IMR-90 (cell line): ENCODE results near the gene SERPING1.

Experiments used
- CEBPB ChIP-seq: IDR thresholded peaks from 2 replicates; pipeline ENCODE4 v1.6.1; 2012; ENCODE audit warnings: low read depth, low read length, improper control_type of control experiment
- CHD1 ChIP-seq: IDR thresholded peaks from 2 replicates; pipeline ENCODE4 v1.6.1; 2012; ENCODE audit warnings: low read depth, low read length, improper control_type of control experiment
- CTCF ChIP-seq: conservative IDR thresholded peaks from 2 replicates; pipeline ENCODE4 v1.5.1; 2012; ENCODE audit warnings: mild to moderate bottlenecking, low read depth, low read length, improper control_type of control experiment
- ELK1 ChIP-seq: fragments of 150-350 bp; IDR thresholded peaks from 2 replicates; pipeline ENCODE4 v1.6.1; 2016; ENCODE audit warnings: low read depth, mild to moderate bottlenecking, low read length, moderate library complexity, borderline replicate concordance
- FOS ChIP-seq: fragments of 150-350 bp; IDR thresholded peaks from 2 replicates; pipeline ENCODE4 v1.6.1; 2016; ENCODE audit warnings: low read depth, low read length
- MAFK ChIP-seq: IDR thresholded peaks from 2 replicates; pipeline ENCODE4 v1.6.1; 2012; ENCODE audit warnings: low read depth, low read length, improper control_type of control experiment
- MXI1 ChIP-seq: IDR thresholded peaks from 2 replicates; pipeline ENCODE4 v1.6.1; 2012; ENCODE audit warnings: low read depth, mild to moderate bottlenecking, low read length, moderate library complexity, borderline replicate concordance
- POLR2A ChIP-seq: IDR thresholded peaks from 2 replicates; pipeline ENCODE4 v1.6.1; 2012; ENCODE audit warnings: mild to moderate bottlenecking, low read depth, low read length
- RAD21 ChIP-seq: IDR thresholded peaks from 2 replicates; pipeline ENCODE4 v1.6.1; 2012; ENCODE audit warnings: low read length, improper control_type of control experiment
- USF2 ChIP-seq: fragments of 150-350 bp; IDR thresholded peaks from 2 replicates; pipeline ENCODE4 v1.6.1; 2017; ENCODE audit warnings: mild to moderate bottlenecking, antibody characterized with exemption, low read length, low read depth

GRCh38 chr11:57626895-57627294 is 29.4 kb downstream of the SERPING1 start:
- TF ChIP-seq CTCF (no peak), POLR2A (no peak), RAD21 (no peak), USF2 (no peak), CHD1 (no peak), MXI1 (no peak), MAFK (no peak), ELK1 (no peak), FOS (no peak), CEBPB (no peak)
